Testis (tissue), 2 donors: ENCODE data around the gene ELAPOR1.

Source experiments
- POLR2A ChIP-seq: fragments of 450-650 bp; IDR thresholded peaks from one replicate; pipeline ENCODE4 v1.6.1; 2017; ENCODE audit warnings: antibody characterized with exemption, mild to moderate bottlenecking, moderate library complexity
- TF ChIP-seq, protein P1 (sequence below), 3 experiments: fragments of 450-650 bp in 2 of 3; fragments of 200-600 bp in 1 of 3; sonication (generic) in 1 of 3; IDR thresholded peaks; one replicate each; pipeline ENCODE4 v1.5.1; 2016 to 2019; ENCODE audit warnings: antibody characterized with exemption in 3 of 3, mild to moderate bottlenecking in 2 of 3, moderate library complexity in 1 of 3

DNA sequence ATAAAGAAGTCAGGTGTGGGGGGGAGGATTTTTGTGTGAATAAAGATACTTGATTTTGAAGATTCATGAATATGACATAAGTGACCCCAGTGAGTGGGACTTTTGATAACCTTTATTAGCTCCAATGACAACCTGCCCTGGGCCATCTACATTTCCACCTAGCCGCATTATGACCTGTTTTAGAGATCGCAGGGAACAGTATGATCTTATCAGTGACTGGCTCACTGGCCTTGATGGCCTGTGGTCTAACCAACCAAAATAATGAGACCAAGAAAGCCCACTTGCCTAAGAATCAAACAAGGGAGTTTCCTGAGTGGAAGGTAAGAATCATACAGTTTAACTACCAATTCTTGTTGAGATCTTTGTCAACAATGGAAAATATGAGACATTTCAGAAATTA, 1.8 kb downstream of the ELAPOR1 start:
- TF ChIP-seq, protein P1, sequence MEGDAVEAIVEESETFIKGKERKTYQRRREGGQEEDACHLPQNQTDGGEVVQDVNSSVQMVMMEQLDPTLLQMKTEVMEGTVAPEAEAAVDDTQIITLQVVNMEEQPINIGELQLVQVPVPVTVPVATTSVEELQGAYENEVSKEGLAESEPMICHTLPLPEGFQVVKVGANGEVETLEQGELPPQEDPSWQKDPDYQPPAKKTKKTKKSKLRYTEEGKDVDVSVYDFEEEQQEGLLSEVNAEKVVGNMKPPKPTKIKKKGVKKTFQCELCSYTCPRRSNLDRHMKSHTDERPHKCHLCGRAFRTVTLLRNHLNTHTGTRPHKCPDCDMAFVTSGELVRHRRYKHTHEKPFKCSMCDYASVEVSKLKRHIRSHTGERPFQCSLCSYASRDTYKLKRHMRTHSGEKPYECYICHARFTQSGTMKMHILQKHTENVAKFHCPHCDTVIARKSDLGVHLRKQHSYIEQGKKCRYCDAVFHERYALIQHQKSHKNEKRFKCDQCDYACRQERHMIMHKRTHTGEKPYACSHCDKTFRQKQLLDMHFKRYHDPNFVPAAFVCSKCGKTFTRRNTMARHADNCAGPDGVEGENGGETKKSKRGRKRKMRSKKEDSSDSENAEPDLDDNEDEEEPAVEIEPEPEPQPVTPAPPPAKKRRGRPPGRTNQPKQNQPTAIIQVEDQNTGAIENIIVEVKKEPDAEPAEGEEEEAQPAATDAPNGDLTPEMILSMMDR (IDR thresholded peaks at IDR 0.05) = no peak
- TF ChIP-seq POLR2A = no peak
